ENCODE data around the gene ZNF234. TPM values are rescaled to one million over a fixed set of nuclear protein-coding genes. Genes with fewer than 3 reads are reported as not detected.

Gene ZNF234
- polyA plus RNA-seq, 1 of the 3 experiments (the other 2 are of a cell fraction): 3.1 TPM

- TF ChIP-seq CTCF (IDR thresholded peaks at IDR 0.05): no peak
- TF ChIP-seq CHD2 (IDR thresholded peaks at IDR 0.05; ENCODE audit: low read length, partially characterized antibody): no peak
Observed at GRCh38 chr19:44190020-44190419, 48.7 kb downstream of the ZNF234 start (continued).

- WGBS (ENCODE audit: low lambda C conversion rate): 65% methylated on average over 5 of the region's 5 CpGs
- POLR2A ChIA-PET: no interaction called here
- H4K20me1 ChIP-seq (ENCODE audit: insufficient read depth): no peaks in the 10 kb centered on the region
Observed at GRCh38 chr19:44192127-44192526, 50.8 kb downstream of the ZNF234 start.

More at GRCh38 chr19:44192127-44192526, 50.8 kb downstream of the ZNF234 start:
- Histone ChIP-seq H3K4me2 (no peak overlapping the region), H3K36me3 (replicated peaks in 1 of 2; ENCODE audit: control insufficient read depth in 1 of 2, insufficient read depth in 2 of 2, low read length in 1 of 2) (no peaks in the 10 kb centered on the region), H3K9ac (no peak overlapping the region), H3K4me1 (ENCODE audit: control insufficient read depth in 1 of 2, insufficient read depth in 2 of 2, low read depth in 1 of 2, low read length in 1 of 2) (no peaks in the 10 kb centered on the region), H3K9me2 (0 out of 2 replicates have a peak, but pooled peaks cover 3% of the 10 kb centered on the region), H3K9me3 (peaks cover 4% of the 10 kb centered on the region; the same call in 1 of the 2 replicates), H2AFZ (ENCODE audit: low read depth) (no peak overlapping the region), H3K4me3 (ENCODE audit: low read depth in 2 of 2, low read length in 1 of 2) (no peak overlapping the region), H3K79me2 (ENCODE audit: insufficient read depth) (no peaks in the 10 kb centered on the region), H3K27ac (ENCODE audit: low read depth in 2 of 2, low read length in 1 of 2) (no peak overlapping the region), H3K27me3 (ENCODE audit: insufficient read depth) (no peaks in the 10 kb centered on the region), H3F3A (replicated peaks; ENCODE audit: insufficient read depth) (no peaks in the 10 kb centered on the region)
- no peak for DNase-seq
- CTCF ChIA-PET: no interaction called here
- TF ChIP-seq IRF3 (IDR thresholded peaks at IDR 0.05; ENCODE audit: low read depth, low read length) (no peak), PBX3 (IDR thresholded peaks at IDR 0.05) (no peak), RXRA (IDR thresholded peaks at IDR 0.05; ENCODE audit: borderline replicate concordance, low read depth) (no peak), REST (IDR thresholded peaks at IDR 0.05; ENCODE audit: low read depth, low read length) (no peak), CTCF (IDR thresholded peaks at IDR 0.05) (no peak), YY1 (IDR thresholded peaks at IDR 0.05; ENCODE audit: low read depth) (no peak), CHD2 (IDR thresholded peaks at IDR 0.05; ENCODE audit: low read length, partially characterized antibody) (no peak), MXI1 (IDR thresholded peaks at IDR 0.05; ENCODE audit: low read depth, low read length) (no peak)
